ENCODE data around the gene TTC9C.

GRCh38 chr11:62753736-62754603 is 25.7 kb downstream of the TTC9C start, which contains the start of gene ZBTB3:
- TF ChIP-seq, protein P1, sequence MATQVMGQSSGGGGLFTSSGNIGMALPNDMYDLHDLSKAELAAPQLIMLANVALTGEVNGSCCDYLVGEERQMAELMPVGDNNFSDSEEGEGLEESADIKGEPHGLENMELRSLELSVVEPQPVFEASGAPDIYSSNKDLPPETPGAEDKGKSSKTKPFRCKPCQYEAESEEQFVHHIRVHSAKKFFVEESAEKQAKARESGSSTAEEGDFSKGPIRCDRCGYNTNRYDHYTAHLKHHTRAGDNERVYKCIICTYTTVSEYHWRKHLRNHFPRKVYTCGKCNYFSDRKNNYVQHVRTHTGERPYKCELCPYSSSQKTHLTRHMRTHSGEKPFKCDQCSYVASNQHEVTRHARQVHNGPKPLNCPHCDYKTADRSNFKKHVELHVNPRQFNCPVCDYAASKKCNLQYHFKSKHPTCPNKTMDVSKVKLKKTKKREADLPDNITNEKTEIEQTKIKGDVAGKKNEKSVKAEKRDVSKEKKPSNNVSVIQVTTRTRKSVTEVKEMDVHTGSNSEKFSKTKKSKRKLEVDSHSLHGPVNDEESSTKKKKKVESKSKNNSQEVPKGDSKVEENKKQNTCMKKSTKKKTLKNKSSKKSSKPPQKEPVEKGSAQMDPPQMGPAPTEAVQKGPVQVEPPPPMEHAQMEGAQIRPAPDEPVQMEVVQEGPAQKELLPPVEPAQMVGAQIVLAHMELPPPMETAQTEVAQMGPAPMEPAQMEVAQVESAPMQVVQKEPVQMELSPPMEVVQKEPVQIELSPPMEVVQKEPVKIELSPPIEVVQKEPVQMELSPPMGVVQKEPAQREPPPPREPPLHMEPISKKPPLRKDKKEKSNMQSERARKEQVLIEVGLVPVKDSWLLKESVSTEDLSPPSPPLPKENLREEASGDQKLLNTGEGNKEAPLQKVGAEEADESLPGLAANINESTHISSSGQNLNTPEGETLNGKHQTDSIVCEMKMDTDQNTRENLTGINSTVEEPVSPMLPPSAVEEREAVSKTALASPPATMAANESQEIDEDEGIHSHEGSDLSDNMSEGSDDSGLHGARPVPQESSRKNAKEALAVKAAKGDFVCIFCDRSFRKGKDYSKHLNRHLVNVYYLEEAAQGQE (IDR thresholded peaks at IDR 0.05; ENCODE audit: insufficient read depth in 1 of 2, low read depth in 2 of 2, low read length in 2 of 2): no peak; a peak in 1 of 4 replicates
- no peak for TF ChIP-seq SIN3A (IDR thresholded peaks at IDR 0.05; ENCODE audit: borderline replicate concordance, insufficient read depth, low read length)
- peak; percentile 94 for TF ChIP-seq POLR2AphosphoS5 (IDR thresholded peaks at IDR 0.05; ENCODE audit: low read depth, low read length)
- TF ChIP-seq TAF1 (IDR thresholded peaks at IDR 0.05; ENCODE audit: borderline replicate concordance, insufficient read depth, low read length): peak; percentile 72; the same call in 1 of the 2 replicates
